GM23338 (cell line): ENCODE results near the gene UBE2G2. TPM values are rescaled to one million over a fixed set of nuclear protein-coding genes. Genes with fewer than 3 reads are reported as not detected.

Experiments used
- ATAC-seq: fragments of 200-7000 bp; cut with Tn5 transposase; 3 replicates; pipeline ENCODE4 v1.9.1; 2020
- DNase-seq: peaks from one replicate; pipeline ENCODE4 v3.0.0-alpha.2; 2015; ENCODE audit warnings: low spot score
- H2AFZ ChIP-seq: fragments of 200-600 bp; sonication (generic); 2 replicates; pipeline ENCODE4 v1.8.0; 2016; ENCODE audit warnings: antibody characterized with exemption, mild to moderate bottlenecking, moderate library complexity
- H3F3A ChIP-seq: fragments of 200-600 bp; sonication (generic); replicated peaks from 2 replicates; pipeline ENCODE4 v1.8.0; 2017; ENCODE audit warnings: antibody characterized with exemption, mixed run types, low read depth
- H3K27ac ChIP-seq: fragments of 200-600 bp; sonication (generic); 2 replicates; pipeline ENCODE4 v1.6.1; 2016; ENCODE audit warnings: low read depth
- H3K27me3 ChIP-seq: fragments of 200-600 bp; sonication (generic); 2 replicates; pipeline ENCODE4 v1.8.0; 2016; ENCODE audit warnings: mild to moderate bottlenecking, mixed run types, moderate library complexity; ENCODE audit not compliant: insufficient read depth
- H3K36me3 ChIP-seq: fragments of 200-600 bp; sonication (generic); 2 replicates; pipeline ENCODE4 v1.8.0; 2016; ENCODE audit warnings: mild to moderate bottlenecking; ENCODE audit not compliant: insufficient read depth
- H3K4me1 ChIP-seq: fragments of 200-600 bp; sonication (generic); 2 replicates; pipeline ENCODE4 v1.8.0; 2016; ENCODE audit warnings: mild to moderate bottlenecking, moderate library complexity; ENCODE audit not compliant: insufficient read depth
- H3K4me2 ChIP-seq: fragments of 200-600 bp; sonication (generic); 2 replicates; pipeline ENCODE4 v1.7.1; 2017; ENCODE audit warnings: mixed run types
- H3K4me3 ChIP-seq: fragments of 200-600 bp; sonication (generic); 2 replicates; pipeline ENCODE4 v1.6.1; 2016; ENCODE audit warnings: mixed run types
- H3K79me2 ChIP-seq: fragments of 200-600 bp; sonication (generic); replicated peaks from 2 replicates; pipeline ENCODE4 v1.8.0; 2017; ENCODE audit warnings: mild to moderate bottlenecking; ENCODE audit not compliant: insufficient read depth
- H3K9me2 ChIP-seq: fragments of 200-600 bp; sonication (generic); 2 replicates; pipeline ENCODE4 v1.8.0; 2017; ENCODE audit not compliant: insufficient read depth
- H4K20me1 ChIP-seq: fragments of 200-600 bp; sonication (generic); replicated peaks from 2 replicates; pipeline ENCODE4 v1.8.0; 2017; ENCODE audit warnings: mild to moderate bottlenecking; ENCODE audit not compliant: insufficient read depth
- H3K27ac Mint-ChIP-seq: 2 replicates; pipeline ENCODE4 v1.8.0; 2020; ENCODE audit warnings: inconsistent platforms, mild to moderate bottlenecking, moderate library complexity, mixed read lengths
- H3K27me3 Mint-ChIP-seq: 3 replicates; pipeline ENCODE4 v1.8.0; 2022; ENCODE audit warnings: low read depth, mild to moderate bottlenecking, moderate library complexity, mixed read lengths, inconsistent platforms; ENCODE audit not compliant: insufficient read depth, poor library complexity
- H3K36me3 Mint-ChIP-seq: 3 replicates; pipeline ENCODE4 v1.8.0; 2021; ENCODE audit warnings: low read depth, mild to moderate bottlenecking, inconsistent platforms, moderate library complexity, mixed read lengths
- H3K4me1 Mint-ChIP-seq: 3 replicates; pipeline ENCODE4 v1.8.0; 2020; ENCODE audit warnings: mild to moderate bottlenecking, inconsistent platforms, mixed read lengths
- H3K4me3 Mint-ChIP-seq: 3 replicates; pipeline ENCODE4 v1.8.0; 2021; ENCODE audit warnings: moderate library complexity, mild to moderate bottlenecking, inconsistent platforms, mixed read lengths
- H3K9me3 Mint-ChIP-seq: 3 replicates; pipeline ENCODE4 v1.8.0; 2020; ENCODE audit warnings: moderate library complexity, mild to moderate bottlenecking, inconsistent platforms, mixed read lengths
- CREB1 ChIP-seq: fragments of 250-450 bp; sonication (Bioruptor Pico); IDR thresholded peaks from 2 replicates; pipeline ENCODE4 v1.5.0; 2020; ENCODE audit warnings: low read depth, mild to moderate bottlenecking, moderate library complexity
- EZH2 ChIP-seq: fragments of 200-600 bp; sonication (generic); IDR thresholded peaks from one replicate; pipeline ENCODE4 v1.8.0; 2017; ENCODE audit warnings: antibody characterized with exemption, mild to moderate bottlenecking, low read depth; ENCODE audit not compliant: unreplicated experiment
- EZH2phosphoT487 ChIP-seq: fragments of 200-600 bp; sonication (generic); IDR thresholded peaks from one replicate; pipeline ENCODE4 v1.8.1; 2018; ENCODE audit warnings: antibody characterized with exemption; ENCODE audit not compliant: unreplicated experiment
- JUNB ChIP-seq: IDR thresholded peaks from one replicate; pipeline ENCODE4 v1.6.1; 2016; ENCODE audit warnings: antibody characterized with exemption; ENCODE audit not compliant: unreplicated experiment
- NANOG ChIP-seq: IDR thresholded peaks from 2 replicates; pipeline ENCODE4 v1.6.1; 2016; ENCODE audit warnings: antibody characterized with exemption, borderline replicate concordance
- POLR2AphosphoS5 ChIP-seq: IDR thresholded peaks from 2 replicates; pipeline ENCODE4 v1.6.1; 2016; ENCODE audit warnings: antibody characterized with exemption, low read depth
- REST ChIP-seq: IDR thresholded peaks from one replicate; pipeline ENCODE4 v1.6.1; 2018; ENCODE audit warnings: antibody characterized with exemption; ENCODE audit not compliant: unreplicated experiment
- STAT1 ChIP-seq: IDR thresholded peaks from one replicate; pipeline ENCODE4 v1.6.1; 2016; ENCODE audit warnings: antibody characterized with exemption; ENCODE audit not compliant: unreplicated experiment
- ZNF114 ChIP-seq: fragments of 250-450 bp; sonication (Bioruptor Pico); IDR thresholded peaks from 2 replicates; pipeline ENCODE4 v1.5.0; 2020; ENCODE audit warnings: mild to moderate bottlenecking, moderate library complexity
- ZNF331 ChIP-seq: fragments of 250-450 bp; sonication (Bioruptor Pico); IDR thresholded peaks from 2 replicates; pipeline ENCODE4 v1.5.0; 2020; ENCODE audit warnings: low read depth, mild to moderate bottlenecking, moderate library complexity
- polyA plus RNA-seq: library from polyadenylated mRNA; unstranded; fragments of >200 nt; fragmentation: Nextera tagmentation; extraction: Ambion mirVana; gene quantifications from 2 replicates; pipeline ENCODE4 v1.2.1, GENCODE V29; 2016
- total RNA-seq: library from RNA; depleted of rRNA; stranded (reverse); fragments of >200 nt; shearing (Covaris generic); gene quantifications from 2 replicates; pipeline ENCODE4 v1.2.3, GENCODE V29; 2014
- TF ChIP-seq, protein P1 (sequence below), 2 experiments: fragments of 200-600 bp in 1 of 2; sonication (generic) in 1 of 2; conservative IDR thresholded peaks; 2 replicates each; pipeline versions ENCODE4 v1.5.1 to v1.6.1; 2016 to 2017; ENCODE audit warnings: antibody characterized with exemption in 2 of 2, low read depth in 2 of 2, mild to moderate bottlenecking in 2 of 2, moderate library complexity in 1 of 2
- TF ChIP-seq, protein P2 (sequence below): fragments of 250-450 bp; sonication (Bioruptor Pico); IDR thresholded peaks from 2 replicates; pipeline ENCODE4 v1.5.0; 2020; ENCODE audit warnings: mild to moderate bottlenecking, moderate library complexity
- TF ChIP-seq, protein P3 (sequence below): IDR thresholded peaks from 2 replicates; pipeline ENCODE4 v1.6.1; 2016; ENCODE audit warnings: antibody characterized with exemption

Gene UBE2G2
- total and polyA plus RNA-seq, 2 experiments from 2014 or later, result 66.4 to 100 TPM

GRCh38 chr21:44785620-44786335, 15.8 kb downstream of the UBE2G2 start:
- Histone ChIP-seq H3K27ac (0 out of 2 replicates have a peak overlapping the region, but pooled peaks have one; percentile 69), H3K4me2 (no peak overlapping the region), H3K79me2 (peaks cover 99% of the 10 kb centered on the region), H2AFZ (no peak overlapping the region), H3K36me3 (peaks cover 5% of the 10 kb centered on the region), H3K27me3 (no peaks in the 10 kb centered on the region), H3K9me2 (no peaks in the 10 kb centered on the region), H3F3A (no peaks in the 10 kb centered on the region), H3K4me3 (no peak overlapping the region), H3K4me1 (no peaks in the 10 kb centered on the region), H4K20me1 (peaks cover 39% of the 10 kb centered on the region)
- H3K4me1 Mint-ChIP-seq, result no peaks in the 10 kb centered on the region
- ATAC-seq, result no peak
- H3K4me3 Mint-ChIP-seq, result no peak overlapping the region
- TF ChIP-seq ZNF114 (CRISPR knock-in tag) (no peak), JUNB (no peak), EZH2phosphoT487 (no peak), NANOG (no peak), EZH2 (no peak), STAT1 (no peak), REST (no peak), POLR2AphosphoS5 (no peak), CREB1 (CRISPR knock-in tag) (no peak), ZNF331 (no peak)
- TF ChIP-seq, protein P1, sequence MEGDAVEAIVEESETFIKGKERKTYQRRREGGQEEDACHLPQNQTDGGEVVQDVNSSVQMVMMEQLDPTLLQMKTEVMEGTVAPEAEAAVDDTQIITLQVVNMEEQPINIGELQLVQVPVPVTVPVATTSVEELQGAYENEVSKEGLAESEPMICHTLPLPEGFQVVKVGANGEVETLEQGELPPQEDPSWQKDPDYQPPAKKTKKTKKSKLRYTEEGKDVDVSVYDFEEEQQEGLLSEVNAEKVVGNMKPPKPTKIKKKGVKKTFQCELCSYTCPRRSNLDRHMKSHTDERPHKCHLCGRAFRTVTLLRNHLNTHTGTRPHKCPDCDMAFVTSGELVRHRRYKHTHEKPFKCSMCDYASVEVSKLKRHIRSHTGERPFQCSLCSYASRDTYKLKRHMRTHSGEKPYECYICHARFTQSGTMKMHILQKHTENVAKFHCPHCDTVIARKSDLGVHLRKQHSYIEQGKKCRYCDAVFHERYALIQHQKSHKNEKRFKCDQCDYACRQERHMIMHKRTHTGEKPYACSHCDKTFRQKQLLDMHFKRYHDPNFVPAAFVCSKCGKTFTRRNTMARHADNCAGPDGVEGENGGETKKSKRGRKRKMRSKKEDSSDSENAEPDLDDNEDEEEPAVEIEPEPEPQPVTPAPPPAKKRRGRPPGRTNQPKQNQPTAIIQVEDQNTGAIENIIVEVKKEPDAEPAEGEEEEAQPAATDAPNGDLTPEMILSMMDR (conservative IDR thresholded peaks at IDR 0.05; ENCODE audit: low read depth in 2 of 2), result no peak
- TF ChIP-seq, protein P2, sequence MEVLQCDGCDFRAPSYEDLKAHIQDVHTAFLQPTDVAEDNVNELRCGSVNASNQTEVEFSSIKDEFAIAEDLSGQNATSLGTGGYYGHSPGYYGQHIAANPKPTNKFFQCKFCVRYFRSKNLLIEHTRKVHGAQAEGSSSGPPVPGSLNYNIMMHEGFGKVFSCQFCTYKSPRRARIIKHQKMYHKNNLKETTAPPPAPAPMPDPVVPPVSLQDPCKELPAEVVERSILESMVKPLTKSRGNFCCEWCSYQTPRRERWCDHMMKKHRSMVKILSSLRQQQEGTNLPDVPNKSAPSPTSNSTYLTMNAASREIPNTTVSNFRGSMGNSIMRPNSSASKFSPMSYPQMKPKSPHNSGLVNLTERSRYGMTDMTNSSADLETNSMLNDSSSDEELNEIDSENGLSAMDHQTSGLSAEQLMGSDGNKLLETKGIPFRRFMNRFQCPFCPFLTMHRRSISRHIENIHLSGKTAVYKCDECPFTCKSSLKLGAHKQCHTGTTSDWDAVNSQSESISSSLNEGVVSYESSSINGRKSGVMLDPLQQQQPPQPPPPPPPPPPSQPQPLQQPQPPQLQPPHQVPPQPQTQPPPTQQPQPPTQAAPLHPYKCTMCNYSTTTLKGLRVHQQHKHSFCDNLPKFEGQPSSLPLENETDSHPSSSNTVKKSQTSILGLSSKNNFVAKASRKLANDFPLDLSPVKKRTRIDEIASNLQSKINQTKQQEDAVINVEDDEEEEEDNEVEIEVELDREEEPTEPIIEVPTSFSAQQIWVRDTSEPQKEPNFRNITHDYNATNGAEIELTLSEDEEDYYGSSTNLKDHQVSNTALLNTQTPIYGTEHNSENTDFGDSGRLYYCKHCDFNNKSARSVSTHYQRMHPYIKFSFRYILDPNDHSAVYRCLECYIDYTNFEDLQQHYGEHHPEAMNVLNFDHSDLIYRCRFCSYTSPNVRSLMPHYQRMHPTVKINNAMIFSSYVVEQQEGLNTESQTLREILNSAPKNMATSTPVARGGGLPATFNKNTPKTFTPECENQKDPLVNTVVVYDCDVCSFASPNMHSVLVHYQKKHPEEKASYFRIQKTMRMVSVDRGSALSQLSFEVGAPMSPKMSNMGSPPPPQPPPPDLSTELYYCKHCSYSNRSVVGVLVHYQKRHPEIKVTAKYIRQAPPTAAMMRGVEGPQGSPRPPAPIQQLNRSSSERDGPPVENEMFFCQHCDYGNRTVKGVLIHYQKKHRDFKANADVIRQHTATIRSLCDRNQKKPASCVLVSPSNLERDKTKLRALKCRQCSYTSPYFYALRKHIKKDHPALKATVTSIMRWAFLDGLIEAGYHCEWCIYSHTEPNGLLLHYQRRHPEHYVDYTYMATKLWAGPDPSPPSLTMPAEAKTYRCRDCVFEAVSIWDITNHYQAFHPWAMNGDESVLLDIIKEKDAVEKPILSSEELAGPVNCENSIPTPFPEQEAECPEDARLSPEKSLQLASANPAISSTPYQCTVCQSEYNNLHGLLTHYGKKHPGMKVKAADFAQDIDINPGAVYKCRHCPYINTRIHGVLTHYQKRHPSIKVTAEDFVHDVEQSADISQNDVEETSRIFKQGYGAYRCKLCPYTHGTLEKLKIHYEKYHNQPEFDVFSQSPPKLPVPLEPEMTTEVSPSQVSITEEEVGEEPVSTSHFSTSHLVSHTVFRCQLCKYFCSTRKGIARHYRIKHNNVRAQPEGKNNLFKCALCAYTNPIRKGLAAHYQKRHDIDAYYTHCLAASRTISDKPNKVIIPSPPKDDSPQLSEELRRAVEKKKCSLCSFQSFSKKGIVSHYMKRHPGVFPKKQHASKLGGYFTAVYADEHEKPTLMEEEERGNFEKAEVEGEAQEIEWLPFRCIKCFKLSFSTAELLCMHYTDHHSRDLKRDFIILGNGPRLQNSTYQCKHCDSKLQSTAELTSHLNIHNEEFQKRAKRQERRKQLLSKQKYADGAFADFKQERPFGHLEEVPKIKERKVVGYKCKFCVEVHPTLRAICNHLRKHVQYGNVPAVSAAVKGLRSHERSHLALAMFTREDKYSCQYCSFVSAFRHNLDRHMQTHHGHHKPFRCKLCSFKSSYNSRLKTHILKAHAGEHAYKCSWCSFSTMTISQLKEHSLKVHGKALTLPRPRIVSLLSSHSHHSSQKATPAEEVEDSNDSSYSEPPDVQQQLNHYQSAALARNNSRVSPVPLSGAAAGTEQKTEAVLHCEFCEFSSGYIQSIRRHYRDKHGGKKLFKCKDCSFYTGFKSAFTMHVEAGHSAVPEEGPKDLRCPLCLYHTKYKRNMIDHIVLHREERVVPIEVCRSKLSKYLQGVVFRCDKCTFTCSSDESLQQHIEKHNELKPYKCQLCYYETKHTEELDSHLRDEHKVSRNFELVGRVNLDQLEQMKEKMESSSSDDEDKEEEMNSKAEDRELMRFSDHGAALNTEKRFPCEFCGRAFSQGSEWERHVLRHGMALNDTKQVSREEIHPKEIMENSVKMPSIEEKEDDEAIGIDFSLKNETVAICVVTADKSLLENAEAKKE (CRISPR knock-in tag), result no peak
- TF ChIP-seq, protein P3, sequence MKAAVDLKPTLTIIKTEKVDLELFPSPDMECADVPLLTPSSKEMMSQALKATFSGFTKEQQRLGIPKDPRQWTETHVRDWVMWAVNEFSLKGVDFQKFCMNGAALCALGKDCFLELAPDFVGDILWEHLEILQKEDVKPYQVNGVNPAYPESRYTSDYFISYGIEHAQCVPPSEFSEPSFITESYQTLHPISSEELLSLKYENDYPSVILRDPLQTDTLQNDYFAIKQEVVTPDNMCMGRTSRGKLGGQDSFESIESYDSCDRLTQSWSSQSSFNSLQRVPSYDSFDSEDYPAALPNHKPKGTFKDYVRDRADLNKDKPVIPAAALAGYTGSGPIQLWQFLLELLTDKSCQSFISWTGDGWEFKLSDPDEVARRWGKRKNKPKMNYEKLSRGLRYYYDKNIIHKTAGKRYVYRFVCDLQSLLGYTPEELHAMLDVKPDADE, result no peak
- peaks cover 45% of the 10 kb centered on the region for H3K36me3 Mint-ChIP-seq
- DNase-seq, result no peak
- peaks cover 3% of the 10 kb centered on the region for H3K27me3 Mint-ChIP-seq
- no peaks in the 10 kb centered on the region for H3K9me3 Mint-ChIP-seq
- no peak overlapping the region for H3K27ac Mint-ChIP-seq
